ENCODE measurements around the gene NTM.

Gene NTM

DNA sequence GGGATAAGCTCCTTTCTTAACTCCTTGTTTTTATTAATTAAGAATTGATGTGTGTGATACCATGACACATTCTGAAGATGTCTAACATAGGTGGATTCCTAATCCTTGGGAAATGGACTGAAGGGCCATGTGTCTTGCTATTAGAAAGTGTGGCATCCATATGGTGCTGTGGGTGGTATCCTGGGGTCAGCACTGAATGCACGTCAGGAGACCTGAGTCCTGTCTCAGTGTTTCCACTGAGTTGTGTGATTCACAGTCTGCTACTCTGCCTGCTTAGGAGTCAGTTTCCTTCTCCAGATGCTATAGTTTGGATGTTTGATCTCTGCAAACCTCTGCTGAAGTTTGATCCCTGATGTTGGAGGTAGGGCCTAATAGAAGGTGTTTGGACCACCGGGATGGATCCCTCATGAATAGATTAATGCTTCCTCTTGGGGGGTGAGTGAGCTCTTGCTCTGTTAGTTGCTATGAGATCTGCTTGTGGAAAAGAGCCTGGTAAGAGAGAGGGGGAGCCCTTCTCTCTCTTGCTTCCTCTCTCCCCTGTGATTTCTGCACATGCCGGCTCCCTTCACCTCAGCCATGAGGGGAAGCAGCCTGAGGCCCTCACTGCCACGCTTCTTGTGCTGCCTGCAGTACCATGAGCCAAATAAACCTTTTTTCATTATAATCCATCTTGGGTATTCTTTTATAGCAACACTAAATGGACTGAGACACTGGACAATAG lies 666.5 kb downstream of the NTM start:
- DNase-seq = no peak

DNA sequence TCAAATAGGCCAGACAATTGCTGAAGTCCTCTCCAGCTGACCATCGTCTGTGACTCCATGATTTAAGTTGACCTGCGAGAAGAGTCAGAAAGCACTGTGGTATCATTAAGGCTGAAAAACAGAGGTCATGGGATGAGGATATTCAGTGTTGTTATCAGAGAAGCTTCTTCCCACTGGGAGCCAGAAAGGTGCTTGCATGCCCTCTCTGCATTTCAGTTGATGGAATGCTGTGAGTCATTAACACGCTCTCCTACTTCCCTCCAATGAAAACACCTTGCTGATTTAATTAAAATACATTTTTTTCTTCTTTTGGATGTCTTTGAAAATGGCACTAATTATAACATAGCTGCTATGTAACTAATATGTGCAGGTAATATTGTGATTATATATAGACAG lies 667.0 kb downstream of the NTM start:
- DNase-seq = no peak

DNA sequence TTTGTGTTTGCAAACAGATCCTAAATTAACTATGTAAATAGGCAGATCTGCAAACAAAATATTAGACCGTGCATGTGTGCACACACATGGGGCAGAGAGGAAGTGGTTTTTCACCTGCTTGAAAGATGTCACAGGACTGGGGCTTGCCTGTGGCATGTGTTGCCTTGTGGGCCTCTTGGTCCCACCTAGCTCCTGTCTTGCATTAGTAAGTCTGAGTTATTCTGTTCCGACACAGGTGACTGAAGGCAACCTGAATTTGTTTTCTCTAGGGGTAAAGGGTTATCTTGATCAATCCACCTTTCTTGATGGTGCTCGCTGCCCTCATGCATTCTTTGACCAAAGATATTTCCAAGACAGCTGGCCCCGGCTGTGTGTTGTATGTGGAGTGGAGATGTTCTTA lies 667.5 kb downstream of the NTM start:
- DNase-seq = no peak

- no peak for DNase-seq
These were observed 669.1 kb downstream of the NTM start for GRCh38 chr11:132039521-132039920.

DNA sequence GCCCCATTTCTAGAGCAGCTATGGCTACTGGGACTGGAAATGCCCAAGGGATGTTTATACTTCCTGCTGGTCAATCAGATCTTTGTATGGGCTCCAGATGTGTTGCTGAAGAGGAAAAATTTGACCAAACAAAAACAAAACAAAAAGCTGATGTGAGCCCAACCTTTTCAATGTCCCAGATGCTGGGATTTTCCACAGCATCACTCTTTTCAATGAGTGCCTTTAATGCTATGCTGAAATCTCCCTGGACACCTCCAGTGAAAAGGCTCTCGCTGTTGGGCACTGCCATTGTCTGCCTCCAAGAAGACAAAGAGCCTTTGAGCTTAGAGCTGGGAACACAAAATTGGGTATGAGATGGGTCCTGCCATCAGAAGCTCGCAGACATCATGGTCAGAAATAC lies 671.9 kb downstream of the NTM start:
- no peak for DNase-seq

DNA sequence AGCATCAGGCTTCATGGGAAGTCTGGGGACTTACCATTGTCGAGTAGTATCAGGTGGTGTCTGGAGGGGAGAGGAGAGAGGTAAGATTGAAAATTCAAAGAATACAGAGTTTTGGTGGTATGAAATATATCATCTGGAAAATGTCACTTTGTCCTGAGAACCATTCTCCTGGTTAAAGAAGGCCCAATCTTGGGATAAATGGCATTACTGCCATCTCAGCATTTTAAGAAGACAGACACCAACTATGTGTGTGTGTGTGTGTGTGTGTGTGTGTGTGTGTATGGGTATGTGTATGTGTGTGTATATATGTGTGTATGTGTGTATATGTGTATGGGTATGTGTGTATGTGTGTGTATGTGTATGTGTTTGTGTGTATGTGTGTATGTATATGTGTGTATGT lies 673.3 kb downstream of the NTM start:
- no peak for DNase-seq

- no peak for DNase-seq
These were observed 674.7 kb downstream of the NTM start for GRCh38 chr11:132045107-132045506.

- DNase-seq = no peak
These were observed 676.0 kb downstream of the NTM start for GRCh38 chr11:132046288-132046865.

DNA sequence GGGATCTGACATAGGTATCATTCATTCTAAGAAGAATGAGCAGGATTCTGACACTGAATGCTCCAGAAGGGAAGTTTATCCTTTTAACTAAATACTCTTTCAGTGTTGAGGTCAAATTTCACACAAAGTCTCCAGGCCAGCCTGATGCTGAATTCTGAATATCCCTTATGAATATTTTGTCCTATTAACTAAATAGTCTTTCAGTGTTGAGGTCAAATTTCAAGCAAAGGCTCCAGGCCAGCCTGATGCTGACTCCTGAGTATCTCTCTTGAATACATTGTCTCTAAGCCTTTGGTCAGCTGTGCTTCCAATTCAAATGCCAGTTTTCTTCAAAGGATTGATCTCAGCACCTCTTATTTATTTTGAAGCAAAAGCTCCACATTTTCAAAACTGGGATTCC lies 676.8 kb downstream of the NTM start:
- DNase-seq = no peak

DNA sequence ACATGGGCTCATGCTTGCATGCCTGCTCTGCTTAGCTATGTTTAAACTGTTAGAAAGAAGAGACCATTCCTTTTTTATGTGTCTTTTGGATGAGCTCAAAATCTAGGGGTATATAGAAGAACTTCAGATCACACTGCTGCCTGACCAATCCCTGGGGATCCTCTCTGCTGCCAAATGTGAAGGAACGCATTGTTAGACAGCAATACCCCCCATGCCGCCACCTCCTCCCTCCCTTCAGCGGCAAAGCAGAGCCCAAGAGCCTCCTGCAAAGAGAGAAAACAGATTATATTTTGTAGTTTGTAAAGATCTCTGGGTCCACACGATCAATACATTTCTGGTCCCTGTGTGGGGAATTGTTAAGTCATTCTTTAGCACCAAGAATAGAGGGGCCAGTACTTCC lies 677.6 kb downstream of the NTM start:
- DNase-seq = no peak

DNA sequence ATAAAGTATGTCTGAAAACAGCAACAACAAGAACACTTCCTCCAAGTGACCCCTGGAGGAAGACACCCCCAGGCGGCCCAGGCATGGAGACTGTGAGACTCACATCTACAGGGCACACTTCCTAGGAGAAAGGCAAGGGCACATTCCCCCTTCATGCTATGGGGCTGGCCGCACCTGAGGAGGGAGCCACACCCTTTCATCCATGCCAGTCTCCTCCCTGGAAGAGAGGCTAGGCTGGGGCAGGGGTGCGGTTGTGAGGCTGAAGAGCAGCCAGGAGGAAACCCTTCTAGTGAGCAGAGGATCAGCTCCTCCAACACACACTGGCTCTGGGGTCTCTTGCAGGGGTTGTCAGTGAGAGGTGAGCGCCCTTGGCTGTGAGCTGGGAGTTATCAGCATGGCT lies 678.8 kb downstream of the NTM start:
- no peak for DNase-seq

DNA sequence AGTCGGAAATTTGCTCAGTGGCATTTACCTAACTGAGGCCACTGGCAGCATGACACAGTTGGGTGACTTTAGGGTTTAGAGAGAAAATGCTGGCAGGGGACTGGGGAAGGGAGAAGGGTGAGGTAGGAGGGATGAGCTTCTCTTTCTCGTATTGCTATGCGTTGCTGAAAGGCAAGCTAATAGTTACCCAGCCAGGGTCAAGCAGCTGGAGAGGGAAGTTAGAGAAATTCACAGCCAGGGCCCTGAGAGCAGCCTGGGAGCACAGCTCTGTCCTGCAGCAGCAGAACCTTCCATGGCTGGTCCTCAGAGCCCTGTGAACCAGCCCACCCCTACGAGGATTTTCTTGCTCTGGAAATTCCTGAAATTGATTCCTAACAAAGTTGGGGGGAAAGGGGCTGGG lies 679.6 kb downstream of the NTM start:
- DNase-seq = no peak

GRCh38 chr11:132050577-132051165 lies 680.3 kb downstream of the NTM start:
- DNase-seq = no peak

DNA sequence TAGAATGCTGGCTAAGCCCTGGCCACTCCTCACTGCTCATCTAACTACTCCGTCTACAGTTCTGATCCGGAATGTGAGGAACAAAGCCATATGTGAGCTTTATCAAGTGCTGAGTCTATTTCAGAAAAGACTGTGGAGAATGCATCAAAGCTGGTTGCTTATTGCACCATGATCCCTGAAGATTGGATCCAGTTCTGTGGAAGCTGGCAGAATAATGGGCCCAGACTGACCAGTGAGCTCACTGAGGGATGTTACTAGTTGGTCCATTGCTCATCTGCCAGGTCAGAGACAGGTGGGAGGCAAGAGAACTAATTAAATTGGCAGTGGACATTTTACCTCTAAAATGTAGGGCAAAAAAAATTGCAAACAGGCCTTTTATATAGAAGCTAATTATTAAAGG lies 681.3 kb downstream of the NTM start:
- no peak for DNase-seq

DNA sequence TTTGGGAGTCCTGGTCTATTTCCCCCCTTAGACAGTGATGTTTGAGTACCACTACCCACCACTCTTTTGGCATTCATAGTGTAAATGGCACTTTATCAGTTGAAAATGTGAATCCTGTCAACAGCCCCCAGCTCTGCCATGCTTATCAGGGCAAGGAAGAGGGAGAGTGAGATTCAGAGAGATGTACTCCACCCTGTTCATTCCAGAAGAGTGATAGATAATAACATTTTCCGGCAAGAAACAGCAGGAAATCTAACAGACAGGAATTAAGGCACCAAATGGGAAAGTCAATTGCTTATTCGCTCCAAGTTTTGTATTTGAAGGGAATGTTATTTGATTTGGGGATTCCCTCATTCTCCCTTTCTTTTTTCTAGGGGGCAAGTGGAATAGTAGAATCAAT lies 681.9 kb downstream of the NTM start:
- DNase-seq = no peak

GRCh38 chr11:132052904-132053303 lies 682.5 kb downstream of the NTM start:
- no peak for DNase-seq

- DNase-seq = no peak
These were observed 684.4 kb downstream of the NTM start for GRCh38 chr11:132054822-132055221.

GRCh38 chr11:132055296-132055695 lies 684.9 kb downstream of the NTM start:
- DNase-seq = no peak

DNA sequence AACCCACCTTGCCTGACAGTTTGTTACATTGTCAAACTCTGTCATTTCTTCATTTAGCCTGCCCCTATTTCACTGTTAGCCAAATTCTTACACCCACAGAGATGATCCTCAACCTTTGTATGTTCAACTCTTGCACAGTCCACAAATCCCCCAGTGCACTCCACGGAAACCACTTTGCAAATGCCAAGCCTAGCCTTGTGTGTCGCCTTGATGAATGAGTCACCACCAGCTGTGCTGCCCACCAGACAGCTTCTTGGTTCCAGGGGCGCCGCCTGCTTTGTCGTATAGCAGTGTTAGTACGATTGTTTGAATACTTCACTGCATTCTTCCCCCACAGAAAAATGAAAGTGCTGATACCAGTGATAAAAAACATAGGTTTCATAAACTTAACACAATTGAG lies 686.3 kb downstream of the NTM start:
- no peak for DNase-seq

DNA sequence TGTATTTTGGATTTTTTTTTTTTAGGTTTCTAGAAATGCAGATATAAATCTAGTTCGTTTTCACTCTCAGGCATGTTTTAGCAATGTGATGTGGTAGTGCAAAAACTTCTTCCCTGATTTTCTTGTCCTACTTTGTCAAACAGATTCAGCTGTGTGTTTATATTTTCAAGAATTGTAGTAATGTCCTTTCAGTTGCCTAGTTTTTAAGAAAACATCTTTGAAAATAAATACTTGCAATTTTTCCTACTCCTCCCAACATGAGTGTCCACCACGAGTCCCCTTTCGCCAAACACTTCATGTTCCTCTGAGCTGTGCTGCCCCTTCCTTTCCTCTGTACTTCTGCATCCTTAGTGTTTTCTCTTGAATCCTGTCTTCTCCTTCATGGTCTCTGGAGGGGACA lies 686.9 kb downstream of the NTM start:
- no peak for DNase-seq

- DNase-seq = no peak
These were observed 687.9 kb downstream of the NTM start for GRCh38 chr11:132058211-132058772.

DNA sequence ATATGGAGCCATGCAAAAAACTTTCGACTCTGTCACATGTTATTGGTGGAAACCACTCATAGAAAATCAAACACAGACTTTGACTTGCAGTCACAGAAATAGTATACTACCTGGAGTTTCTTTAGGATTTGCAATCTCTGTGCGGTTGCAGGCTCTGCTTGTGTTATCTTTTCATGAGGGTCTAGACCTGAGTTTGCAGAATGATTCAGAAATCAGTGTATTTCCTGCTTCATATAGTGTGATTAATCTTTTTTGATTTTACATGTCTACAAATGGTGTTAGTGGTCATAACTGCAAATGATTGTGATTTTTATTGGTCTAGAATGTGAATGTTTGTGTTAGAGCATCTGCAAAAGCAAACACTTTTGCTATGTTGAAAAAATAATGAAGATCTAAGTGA lies 690.2 kb downstream of the NTM start:
- DNase-seq = no peak

DNA sequence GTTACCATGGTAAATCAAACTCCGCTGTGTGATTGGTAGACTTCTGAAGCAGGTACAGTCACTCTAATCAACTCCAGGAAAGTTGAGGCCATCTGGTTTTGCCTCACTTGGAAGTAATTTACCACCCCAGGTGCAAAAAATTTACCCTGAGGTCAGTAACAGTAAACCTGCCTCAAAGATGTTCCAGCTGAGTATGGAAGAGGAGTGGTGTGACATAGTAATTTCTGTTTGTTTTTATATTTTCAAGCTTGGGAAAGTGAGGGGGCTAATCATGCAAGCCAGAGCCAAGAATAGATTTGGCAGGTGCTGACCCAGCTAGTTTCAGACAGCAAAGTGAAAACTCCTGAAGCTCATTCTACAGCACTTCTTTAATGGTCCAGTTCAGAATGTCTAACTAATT lies 691.6 kb downstream of the NTM start:
- no peak for DNase-seq

- no peak for DNase-seq
These were observed 692.1 kb downstream of the NTM start for GRCh38 chr11:132062541-132062940.
